Mucosa of gallbladder (tissue), 1 donor: ENCODE measurements around the gene STXBP6. TPM values are rescaled to one million over a fixed set of nuclear protein-coding genes. Genes with fewer than 3 reads are reported as not detected.

ENCODE experiments used
- DNase-seq: peaks from one replicate; pipeline ENCODE4 v3.0.0-alpha.2; 2020; ENCODE audit warnings: low spot score
- total RNA-seq: library from RNA; stranded (reverse); gene quantifications from one replicate; pipeline ENCODE4 v1.2.1, GENCODE V29; 2021
- donor health status: DM: no; HTN: no; CAD: no.

The STXBP6 gene
- total RNA-seq, result 31.1 TPM

DNA sequence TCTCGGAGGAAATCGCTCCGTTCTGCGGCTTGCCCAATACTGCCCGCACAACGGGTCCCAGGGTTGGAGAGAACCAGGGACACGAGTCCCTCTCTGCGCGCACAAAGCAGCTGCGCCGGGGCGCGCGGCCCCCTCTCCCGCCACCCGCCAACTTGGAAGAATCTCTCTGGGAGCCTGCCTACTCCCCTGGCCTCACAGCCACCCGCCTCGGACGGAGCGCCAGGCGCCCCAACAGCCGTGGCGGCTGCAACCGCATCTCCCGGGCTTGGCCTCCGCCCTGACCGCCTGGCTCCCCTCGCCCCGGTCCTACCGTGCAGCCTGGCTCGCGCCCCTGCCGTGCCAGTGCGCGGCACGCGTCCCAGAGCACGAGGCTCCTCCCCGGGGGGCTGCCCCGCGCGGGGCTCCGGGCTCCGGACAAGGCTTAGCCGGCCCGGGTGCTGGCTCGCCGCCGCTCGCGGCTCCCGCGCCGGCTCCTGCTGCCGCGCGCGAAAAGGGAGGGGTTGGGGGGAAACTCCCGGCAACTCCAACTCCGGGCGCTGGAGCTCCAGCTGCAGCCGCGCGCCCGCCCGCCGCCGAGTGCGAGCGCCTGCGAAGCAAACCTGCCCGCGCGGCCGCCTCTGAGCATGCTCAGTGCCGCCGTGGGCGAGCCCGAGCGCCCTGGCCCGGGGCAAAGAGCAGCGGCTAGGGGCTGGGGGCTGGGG is at the start of gene STXBP6:
Gene STXBP6 (minus strand): TSS at position 580 of the 701 bp plus-strand sequence. CDS start 75,329 bp downstream, outside the sequence.
- DNase-seq, result peak; percentile 70

DNA sequence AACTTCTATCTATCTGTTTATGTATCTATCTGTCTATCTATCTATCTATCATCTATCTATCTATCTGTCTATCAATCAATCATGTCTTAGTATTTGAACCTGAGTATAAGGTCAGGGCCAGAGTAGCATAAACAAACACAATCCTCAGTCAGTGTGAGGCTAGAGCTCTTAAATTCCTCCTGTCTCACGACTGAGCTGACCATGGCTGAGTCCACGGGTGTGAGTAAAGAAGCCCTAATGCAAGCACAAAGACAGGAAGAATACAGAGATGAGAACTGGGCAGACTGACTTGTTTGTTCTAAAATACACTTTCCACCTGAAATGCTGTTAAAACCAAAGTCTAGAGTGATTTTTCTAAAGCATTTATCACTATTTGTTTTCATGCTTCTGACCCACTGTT is 47.2 kb upstream of the STXBP6 start:
- DNase-seq, result no peak

- DNase-seq, result no peak
Observed at GRCh38 chr14:25095736-25096437, 45.9 kb upstream of the STXBP6 start.

DNA sequence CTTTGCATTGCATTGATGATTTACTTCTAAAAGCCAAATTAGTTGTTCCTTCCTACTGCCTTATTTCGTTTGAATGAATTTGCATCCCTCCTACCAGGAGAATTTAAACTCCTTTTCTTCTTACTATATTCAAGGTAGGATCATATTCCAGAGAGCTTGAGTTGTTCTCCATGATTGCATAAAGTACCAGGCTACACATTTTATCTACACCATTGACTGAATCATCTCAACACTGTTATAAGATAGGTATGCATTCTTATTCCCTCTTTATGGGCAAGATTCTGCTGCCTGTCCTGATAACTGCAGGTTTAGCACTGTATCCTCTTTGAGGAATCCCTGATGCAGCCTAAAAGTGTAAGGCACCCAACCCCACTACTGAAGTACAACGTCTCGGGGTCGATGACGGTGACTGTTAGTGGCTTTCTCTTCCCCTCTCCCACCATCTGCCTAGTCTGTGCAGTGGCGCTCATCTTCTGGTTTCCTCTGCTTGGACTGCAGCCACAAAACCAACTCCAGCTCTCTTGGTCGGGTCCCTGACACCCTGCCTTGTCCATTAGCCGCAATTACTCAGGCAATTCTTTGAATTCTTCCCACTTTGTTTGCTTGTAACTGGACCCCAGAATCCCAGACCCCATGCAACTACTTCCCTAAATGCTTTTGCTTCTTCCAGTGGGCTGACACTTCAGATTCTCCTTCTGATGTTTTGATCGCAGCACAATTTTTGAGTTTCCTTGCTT is 44.4 kb upstream of the STXBP6 start:
- no peak for DNase-seq

- no peak for DNase-seq
Observed at GRCh38 chr14:25092258-25092740, 42.4 kb upstream of the STXBP6 start.

- peak; percentile 30 for DNase-seq
Observed at GRCh38 chr14:25090716-25091454, 40.9 kb upstream of the STXBP6 start.

DNA sequence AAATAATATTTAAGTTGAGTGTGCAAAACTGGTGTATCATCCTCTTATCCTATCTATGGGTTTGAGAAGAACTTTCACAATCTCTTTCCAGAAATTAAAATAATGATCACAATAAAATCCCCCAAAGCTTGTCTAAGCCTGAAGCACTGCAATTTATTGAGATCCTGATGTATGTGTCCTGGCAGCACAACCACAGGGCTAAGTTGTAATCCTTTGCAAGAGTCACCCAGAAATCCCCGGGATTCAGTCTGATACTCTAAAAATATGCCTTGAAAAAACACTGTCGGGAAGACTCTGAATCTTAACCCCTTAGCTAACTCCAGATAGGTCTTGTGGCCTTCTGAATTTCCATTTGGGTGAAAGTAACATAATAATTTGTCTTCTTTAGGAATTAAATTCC is 40.3 kb upstream of the STXBP6 start:
- no peak for DNase-seq

GRCh38 chr14:25089496-25089895 is 39.5 kb upstream of the STXBP6 start:
- no peak for DNase-seq

DNA sequence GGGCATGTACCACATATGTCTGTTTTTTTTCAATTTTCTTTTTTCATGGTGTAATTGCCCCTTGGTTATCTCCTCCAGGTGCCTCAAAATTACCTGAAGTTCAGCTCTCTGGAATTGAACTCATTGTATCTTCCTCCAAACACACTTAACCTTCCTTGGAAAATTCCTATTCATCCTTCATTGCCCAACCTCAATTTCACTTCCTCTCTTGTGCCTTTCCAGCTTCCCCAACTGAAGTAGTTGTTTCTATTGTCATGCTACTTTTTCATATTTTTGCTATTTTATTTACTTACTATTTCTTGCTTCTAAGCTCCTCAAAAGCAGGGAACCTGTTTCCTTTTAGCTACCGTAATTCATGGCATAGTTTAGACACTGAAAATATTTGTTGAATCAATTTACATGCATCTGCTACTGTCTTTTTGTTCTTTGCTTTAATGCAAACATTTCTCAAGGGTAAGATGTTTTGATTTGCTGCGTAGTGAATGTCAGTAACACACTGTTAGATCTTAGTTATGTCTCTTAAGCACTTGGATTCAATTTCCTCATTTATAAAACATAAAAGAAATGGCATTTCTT is 37.0 kb upstream of the STXBP6 start:
- no peak for DNase-seq

GRCh38 chr14:25086081-25086480 is 36.1 kb upstream of the STXBP6 start:
- DNase-seq, result no peak

DNA sequence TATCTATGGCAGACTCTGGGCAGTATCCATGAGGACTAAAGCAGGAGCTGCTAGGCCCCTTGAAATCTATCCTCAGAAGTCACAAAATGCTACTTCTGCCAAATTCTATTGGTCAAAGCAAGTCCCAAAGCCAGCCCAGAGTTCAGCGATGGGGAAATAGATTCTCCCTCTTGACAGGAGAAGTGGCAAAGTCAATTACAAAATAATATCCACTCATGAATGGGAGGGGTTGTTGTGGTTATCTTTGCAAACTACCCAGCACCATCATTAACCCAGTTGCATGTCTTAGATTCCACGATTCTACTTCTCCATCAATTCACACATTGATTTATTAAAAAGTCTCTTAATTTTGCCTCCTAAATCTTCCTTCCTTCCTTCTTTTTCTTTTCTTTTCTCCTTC is 30.7 kb upstream of the STXBP6 start:
- no peak for DNase-seq

DNA sequence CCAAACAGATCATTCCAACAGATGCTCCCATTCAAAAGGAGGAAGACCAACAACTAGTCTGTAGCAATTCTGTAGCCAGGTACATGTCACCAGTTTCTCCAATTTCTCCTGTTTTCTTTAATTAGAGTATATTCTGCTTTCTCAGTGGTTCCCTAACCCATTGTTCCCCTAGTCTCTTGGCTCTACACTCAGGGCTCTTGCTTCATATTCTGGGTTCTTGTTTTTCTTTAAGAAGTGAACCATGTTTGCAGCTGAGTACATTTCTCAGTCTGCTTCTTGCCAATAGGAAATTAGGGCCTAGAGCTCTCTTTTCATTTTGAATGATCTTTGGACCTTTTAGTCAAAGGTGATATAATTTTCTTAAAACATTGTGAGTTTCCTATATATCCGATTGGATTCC is 29.4 kb upstream of the STXBP6 start:
- no peak for DNase-seq

DNA sequence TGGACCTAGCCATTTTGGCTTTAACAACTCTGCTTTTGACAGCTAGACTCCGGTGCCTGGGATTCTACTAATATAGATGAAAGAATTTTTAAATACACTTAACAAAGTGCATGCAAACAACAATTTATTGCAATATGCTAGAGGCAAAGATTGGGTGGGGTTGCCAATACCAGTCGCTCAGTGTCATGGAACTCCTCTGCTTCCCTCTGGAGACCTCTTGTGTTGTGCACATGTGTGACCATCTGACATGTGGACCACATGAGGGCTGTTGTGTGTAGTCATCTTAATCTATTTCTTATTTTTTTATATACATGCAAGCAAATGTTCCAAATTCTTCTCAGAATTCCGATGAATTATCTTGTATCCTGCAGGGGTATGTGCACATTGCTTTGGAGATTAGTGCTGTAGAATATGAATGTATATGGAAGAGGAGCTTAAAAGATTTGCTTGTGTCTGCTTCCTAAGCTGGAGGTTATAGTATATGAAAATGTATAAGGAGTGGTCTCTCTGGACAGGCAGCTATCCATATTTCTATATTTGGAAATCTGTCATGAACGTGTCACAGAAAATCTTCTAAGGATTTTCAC is 24.2 kb upstream of the STXBP6 start:
- no peak for DNase-seq

GRCh38 chr14:25069879-25070278 is 19.9 kb upstream of the STXBP6 start:
- no peak for DNase-seq

DNA sequence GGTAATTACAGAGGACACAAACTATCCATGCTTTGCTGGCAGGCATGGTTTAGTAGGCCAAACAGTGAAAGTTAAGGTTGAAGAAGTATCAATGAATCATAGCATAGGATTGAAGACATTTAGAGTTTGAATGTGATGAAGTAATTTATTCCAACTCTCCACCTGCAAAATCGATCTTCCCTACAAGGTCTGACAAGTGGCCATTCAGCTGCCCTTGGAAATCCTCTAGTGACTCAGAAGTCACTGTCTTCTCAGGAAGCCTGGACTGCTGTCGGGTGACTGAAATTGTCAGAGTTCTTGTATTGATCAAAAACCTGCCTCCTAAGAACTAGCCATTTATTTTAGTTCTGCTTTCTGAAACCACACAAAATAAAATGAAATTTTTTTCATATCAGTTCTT is 17.7 kb upstream of the STXBP6 start:
- DNase-seq, result no peak

GRCh38 chr14:25062022-25062321 is 12.0 kb upstream of the STXBP6 start:
- no peak for DNase-seq

DNA sequence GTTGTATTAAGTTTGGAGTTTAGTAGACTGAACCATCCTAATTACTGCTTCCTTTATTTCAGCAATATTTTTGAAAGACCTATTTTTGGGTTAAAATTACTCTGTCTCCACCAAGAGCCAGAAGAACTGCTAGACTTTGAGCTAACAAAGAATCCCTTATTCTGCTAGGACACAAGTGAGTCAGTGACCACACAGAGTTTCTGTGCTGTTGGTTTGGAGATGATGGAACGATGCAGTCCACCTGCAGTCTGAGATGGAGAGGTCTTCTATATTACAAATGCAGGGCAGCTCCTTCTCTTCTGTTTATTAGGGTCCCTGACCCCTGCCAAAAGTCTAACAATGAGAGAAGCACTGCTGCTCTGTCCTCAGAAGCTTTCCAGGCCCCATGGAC is 6.7 kb upstream of the STXBP6 start:
- DNase-seq, result no peak

DNA sequence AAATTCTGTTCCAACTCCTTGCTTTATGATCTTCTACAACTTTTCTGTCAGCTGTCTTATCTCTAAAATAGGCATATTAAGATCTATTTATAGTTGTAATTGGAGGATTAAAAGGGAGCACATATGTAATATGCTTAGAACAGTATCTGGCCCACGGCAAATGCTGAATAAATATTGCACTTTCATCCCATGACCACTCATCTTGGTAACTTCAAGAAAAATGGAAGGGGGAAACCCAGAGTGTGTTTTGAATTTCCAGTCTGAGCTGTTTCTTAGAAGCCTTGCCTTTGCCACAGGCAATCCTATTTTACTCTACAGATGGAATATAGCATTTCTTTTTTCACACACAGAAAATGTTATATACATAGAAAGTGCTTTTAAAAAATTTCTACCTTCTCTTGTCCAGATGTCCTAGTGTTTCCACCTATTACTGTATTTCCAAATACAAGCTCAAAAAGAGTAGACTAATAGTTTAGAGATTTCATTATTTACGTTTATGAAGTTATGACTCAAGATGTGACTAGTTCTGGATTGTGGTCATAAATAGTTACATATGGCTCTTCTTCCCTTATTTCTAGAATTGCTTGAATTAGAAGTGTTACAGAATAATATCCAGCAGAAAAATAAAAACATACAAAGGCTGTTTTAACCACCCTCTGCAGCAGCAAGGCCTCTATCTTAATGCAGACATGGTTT is 6.2 kb upstream of the STXBP6 start:
- DNase-seq, result no peak

- no peak for DNase-seq
Observed at GRCh38 chr14:25055005-25055404, 5.1 kb upstream of the STXBP6 start.

DNA sequence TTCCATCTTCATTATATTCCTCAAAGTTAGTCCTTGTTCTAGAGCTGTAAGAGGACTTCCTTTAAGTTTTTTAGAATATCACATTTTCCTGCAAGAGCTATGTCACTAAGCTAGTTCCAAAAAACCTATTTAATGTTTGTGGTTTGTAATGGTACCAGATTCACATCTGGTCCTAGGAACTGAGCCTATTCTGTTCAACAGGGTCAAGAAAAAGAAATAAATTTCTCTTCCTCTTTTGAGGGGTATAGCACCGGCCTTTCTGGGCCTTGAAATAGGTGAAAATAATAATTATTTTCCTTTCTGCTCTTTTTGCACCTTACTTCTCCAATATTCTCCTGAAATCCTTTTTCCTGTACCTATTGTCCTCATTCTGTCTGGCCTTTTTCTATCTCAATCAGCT is 3.6 kb upstream of the STXBP6 start:
- DNase-seq, result no peak

DNA sequence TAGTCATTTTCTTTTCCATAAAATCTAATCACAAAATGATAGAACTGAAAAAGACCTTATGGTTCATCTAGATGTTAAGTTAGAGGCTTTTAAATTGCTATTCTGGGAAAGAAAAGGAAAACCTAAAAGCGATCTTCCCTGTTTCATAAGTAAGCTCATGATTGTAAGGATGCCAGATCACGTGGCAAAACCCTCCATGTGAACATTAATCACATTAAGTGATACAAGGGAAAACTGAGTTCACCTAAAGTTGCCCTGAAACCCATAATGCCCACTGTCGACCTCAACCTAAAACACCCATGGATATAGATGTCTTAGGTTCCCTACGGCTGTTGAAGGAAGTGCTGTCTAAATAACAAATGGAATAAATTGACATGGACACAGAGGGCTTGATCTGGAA is 3.0 kb upstream of the STXBP6 start:
- DNase-seq, result no peak
